H9 (cell line): ENCODE data around the gene EXD2. TPM values are rescaled to one million over a fixed set of nuclear protein-coding genes. Genes with fewer than 3 reads are reported as not detected.

Experiments
- DNase-seq: peaks from one replicate; pipeline ENCODE4 v3.0.0-alpha.2; 2017
- H2AFZ ChIP-seq: one replicate; pipeline ENCODE4 v1.6.1; 2013; ENCODE audit warnings: mild to moderate bottlenecking, low read length, control low read depth, moderate library complexity
- H2AK5ac ChIP-seq: 2 replicates; pipeline ENCODE4 v1.6.1; 2013; ENCODE audit warnings: low read length, control low read depth, mixed read lengths; ENCODE audit not compliant: insufficient read length
- H2BK120ac ChIP-seq: one replicate; pipeline ENCODE4 v1.6.1; 2013; ENCODE audit warnings: low read depth, mild to moderate bottlenecking, low read length, control low read depth, inconsistent platforms; ENCODE audit not compliant: poor library complexity, severe bottlenecking
- H2BK12ac ChIP-seq: 2 replicates; pipeline ENCODE4 v1.6.1; 2013; ENCODE audit warnings: low read length, control low read depth, mixed read lengths, low read depth; ENCODE audit not compliant: insufficient read length
- H2BK15ac ChIP-seq: 2 replicates; pipeline ENCODE4 v1.6.1; 2013; ENCODE audit warnings: low read depth, low read length, control low read depth
- H2BK20ac ChIP-seq: one replicate; pipeline ENCODE4 v1.6.1; 2013; ENCODE audit warnings: low read depth, mild to moderate bottlenecking, low read length, control low read depth, inconsistent platforms; ENCODE audit not compliant: poor library complexity, severe bottlenecking
- H2BK5ac ChIP-seq: 2 replicates; pipeline ENCODE4 v1.6.1; 2013; ENCODE audit warnings: low read length, control low read depth, mixed read lengths; ENCODE audit not compliant: insufficient read length
- H3K14ac ChIP-seq: 2 replicates; pipeline ENCODE4 v1.6.1; 2013; ENCODE audit warnings: low read length, control low read depth; ENCODE audit not compliant: insufficient read depth
- H3K18ac ChIP-seq: 2 replicates; pipeline ENCODE4 v1.6.1; 2013; ENCODE audit warnings: low read depth, mild to moderate bottlenecking, mixed read lengths, low read length, control low read depth; ENCODE audit not compliant: insufficient read length
- H3K23ac ChIP-seq: 2 replicates; pipeline ENCODE4 v1.6.1; 2013; ENCODE audit warnings: low read length, control low read depth, mixed read lengths, low read depth; ENCODE audit not compliant: insufficient read length
- H3K23me2 ChIP-seq: 2 replicates; pipeline ENCODE4 v1.6.1; 2013; ENCODE audit warnings: low read depth, mild to moderate bottlenecking, mixed read lengths, low read length, control low read depth; ENCODE audit not compliant: insufficient read length, poor library complexity, severe bottlenecking
- H3K27ac ChIP-seq: 2 replicates; pipeline ENCODE4 v1.5.1; 2013; ENCODE audit warnings: low read length, control low read depth, mixed read lengths, low read depth; ENCODE audit not compliant: insufficient read length
- H3K27me3 ChIP-seq: 2 replicates; pipeline ENCODE4 v1.6.1; 2013; ENCODE audit warnings: low read length, control low read depth, inconsistent platforms; ENCODE audit not compliant: insufficient read depth
- H3K4ac ChIP-seq: 2 replicates; pipeline ENCODE4 v1.6.1; 2013; ENCODE audit warnings: low read depth, mild to moderate bottlenecking, control low read depth, inconsistent platforms, low read length, moderate library complexity
- H3K4me1 ChIP-seq: 2 replicates; pipeline ENCODE4 v1.6.1; 2013; ENCODE audit warnings: low read length, control low read depth, inconsistent platforms; ENCODE audit not compliant: insufficient read depth
- H3K4me2 ChIP-seq: 2 replicates; pipeline ENCODE4 v1.6.1; 2013; ENCODE audit warnings: low read length, control low read depth, mixed read lengths; ENCODE audit not compliant: insufficient read length, insufficient read depth
- H3K56ac ChIP-seq: 2 replicates; pipeline ENCODE4 v1.6.1; 2013; ENCODE audit warnings: low read depth, mild to moderate bottlenecking, mixed read lengths, low read length, control low read depth; ENCODE audit not compliant: insufficient read length
- H3K79me1 ChIP-seq: 2 replicates; pipeline ENCODE4 v1.6.1; 2013; ENCODE audit warnings: low read depth, mild to moderate bottlenecking, moderate library complexity, low read length, control low read depth, inconsistent platforms; ENCODE audit not compliant: insufficient read depth, poor library complexity, severe bottlenecking
- H3K79me2 ChIP-seq: 2 replicates; pipeline ENCODE4 v1.6.1; 2013; ENCODE audit warnings: low read length, control low read depth, inconsistent platforms; ENCODE audit not compliant: insufficient read depth
- H3K9ac ChIP-seq: 2 replicates; pipeline ENCODE4 v1.6.1; 2013; ENCODE audit warnings: low read length, control low read depth, mixed read lengths; ENCODE audit not compliant: insufficient read length; ENCODE audit errors: extremely low read depth
- H3K9me3 ChIP-seq: one replicate; pipeline ENCODE4 v1.6.1; 2013; ENCODE audit warnings: low read depth, low read length, inconsistent platforms; ENCODE audit not compliant: control insufficient read depth
- H3T11ph ChIP-seq: one replicate; pipeline ENCODE4 v1.6.1; 2013; ENCODE audit warnings: mild to moderate bottlenecking, low read length, control low read depth, inconsistent platforms
- H4K20me1 ChIP-seq: one replicate; pipeline ENCODE4 v1.6.1; 2013; ENCODE audit not compliant: control insufficient read depth, insufficient read length, insufficient read depth
- H4K5ac ChIP-seq: 2 replicates; pipeline ENCODE4 v1.6.1; 2013; ENCODE audit warnings: low read depth, mild to moderate bottlenecking, mixed read lengths, low read length, control low read depth; ENCODE audit not compliant: insufficient read length
- H4K8ac ChIP-seq: replicated peaks from 2 replicates; pipeline ENCODE4 v1.6.1; 2013; ENCODE audit warnings: low read length, control low read depth, mixed read lengths, low read depth; ENCODE audit not compliant: insufficient read length
- H4K91ac ChIP-seq: 2 replicates; pipeline ENCODE4 v1.6.1; 2013; ENCODE audit warnings: low read depth, mild to moderate bottlenecking, moderate library complexity, mixed read lengths, low read length, control low read depth; ENCODE audit not compliant: insufficient read length
- H3K27ac Mint-ChIP-seq, 3 experiments: 2 replicates in 2 of 3; 3 replicates in 1 of 3; pipeline ENCODE4 v1.8.0; 2020 to 2021; ENCODE audit warnings: mixed read lengths in 3 of 3, mild to moderate bottlenecking in 1 of 3, moderate library complexity in 1 of 3
- H3K27me3 Mint-ChIP-seq: 2 replicates; pipeline ENCODE4 v1.8.0; 2021; ENCODE audit warnings: low read depth, mild to moderate bottlenecking, moderate library complexity, mixed read lengths
- H3K36me3 Mint-ChIP-seq, 3 experiments: 2 replicates in 2 of 3; 3 replicates in 1 of 3; pipeline ENCODE4 v1.8.0; 2020 to 2021; ENCODE audit warnings: low read depth in 3 of 3, mixed read lengths in 3 of 3; ENCODE audit not compliant: insufficient read depth in 1 of 3
- H3K4me1 Mint-ChIP-seq, 2 experiments: 2 replicates each; pipeline ENCODE4 v1.8.0; 2020; ENCODE audit warnings: mixed read lengths in 2 of 2
- H3K4me3 Mint-ChIP-seq, 2 experiments: 2 replicates in 1 of 2; 3 replicates in 1 of 2; pipeline ENCODE4 v1.8.0; 2020 to 2021; ENCODE audit warnings: mild to moderate bottlenecking in 2 of 2, mixed read lengths in 2 of 2, moderate library complexity in 1 of 2
- H3K9me3 Mint-ChIP-seq, 2 experiments: 2 replicates in 1 of 2; 3 replicates in 1 of 2; pipeline ENCODE4 v1.8.0; 2020; ENCODE audit warnings: mild to moderate bottlenecking in 2 of 2, mixed read lengths in 2 of 2, moderate library complexity in 1 of 2
- WGBS: extraction: QIAGEN DNeasy Blood & Tissue Kit; methylation state at CpG from one replicate; pipeline ENCODE4 v1.1.7; 2013; ENCODE audit warnings: missing lambda C conversion rate, low lambda C conversion rate, mixed read lengths; ENCODE audit not compliant: insufficient read length; ENCODE audit errors: extremely low coverage; 5-methylcytosine and 5-hydroxymethylcytosine counted together
- total RNA-seq: library from RNA; stranded (reverse); gene quantifications from 2 replicates; pipeline ENCODE4 v1.2.1, GENCODE V29; 2021
- TF ChIP-seq, protein P1 (sequence below): fragments of 200-600 bp; sonication (generic); conservative IDR thresholded peaks from 3 replicates; pipeline ENCODE4 v1.8.0; 2021; ENCODE audit warnings: antibody characterized with exemption, mild to moderate bottlenecking

Gene EXD2
- total RNA-seq, 1 experiment from 2014 or later = 19.6 TPM

DNA sequence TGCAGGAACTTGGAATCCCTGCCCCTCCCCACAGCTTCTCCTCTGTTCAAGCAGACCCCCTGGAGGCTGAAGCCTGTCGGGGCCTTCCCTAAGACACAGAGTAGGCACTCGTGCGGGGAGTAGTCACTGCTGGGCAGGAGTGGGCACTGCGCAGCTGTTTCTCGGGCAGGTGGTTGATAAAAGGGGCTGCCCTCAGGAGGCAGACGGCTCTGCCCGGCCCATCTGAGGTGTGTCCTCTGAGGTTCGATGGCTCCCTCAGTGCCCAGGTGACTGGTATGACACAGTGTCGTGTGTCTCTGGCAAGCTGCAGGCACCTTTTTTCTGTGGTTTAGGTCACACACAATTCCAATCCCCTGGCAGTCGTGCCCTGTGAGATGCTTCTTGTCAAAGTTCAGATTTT lies 78.8 kb downstream of the EXD2 start:
- Histone ChIP-seq H2BK120ac (no peak overlapping the region), H4K5ac (no peak overlapping the region), H2BK20ac (no peak overlapping the region), H2AK5ac (no peak overlapping the region), H3K79me2 (no peaks in the 10 kb centered on the region), H3K4ac (no peak overlapping the region), H4K20me1 (no peaks in the 10 kb centered on the region), H2BK5ac (no peak overlapping the region), H3K18ac (no peak overlapping the region), H3K9ac (no peak overlapping the region), H3K14ac (no peak overlapping the region), H3K23me2 (no peaks in the 10 kb centered on the region), H2AFZ (no peak overlapping the region), H3T11ph (no peak overlapping the region), H2BK15ac (no peak overlapping the region), H3K27ac (no peak overlapping the region), H3K23ac (no peak overlapping the region), H2BK12ac (no peak overlapping the region), H3K27me3 (0 out of 2 replicates have a peak, but pooled peaks cover 2% of the 10 kb centered on the region), H3K79me1 (no peaks in the 10 kb centered on the region), H3K9me3 (no peaks in the 10 kb centered on the region), H3K4me2 (no peak overlapping the region), H3K4me1 (no peaks in the 10 kb centered on the region), H4K91ac (no peak overlapping the region), H3K56ac (no peak overlapping the region), H4K8ac (no peak overlapping the region)
- H3K4me1 Mint-ChIP-seq = peaks cover 0 to 4% of the 10 kb centered on the region in 2 experiments; a peak in 2 of 4 replicates
- WGBS = no CpG with 5 or more reads among the region's 10 CpGs
- no peak overlapping the region for H3K27ac Mint-ChIP-seq
- no peaks in the 10 kb centered on the region for H3K36me3 Mint-ChIP-seq
- no peaks in the 10 kb centered on the region for H3K9me3 Mint-ChIP-seq
- TF ChIP-seq, protein P1, sequence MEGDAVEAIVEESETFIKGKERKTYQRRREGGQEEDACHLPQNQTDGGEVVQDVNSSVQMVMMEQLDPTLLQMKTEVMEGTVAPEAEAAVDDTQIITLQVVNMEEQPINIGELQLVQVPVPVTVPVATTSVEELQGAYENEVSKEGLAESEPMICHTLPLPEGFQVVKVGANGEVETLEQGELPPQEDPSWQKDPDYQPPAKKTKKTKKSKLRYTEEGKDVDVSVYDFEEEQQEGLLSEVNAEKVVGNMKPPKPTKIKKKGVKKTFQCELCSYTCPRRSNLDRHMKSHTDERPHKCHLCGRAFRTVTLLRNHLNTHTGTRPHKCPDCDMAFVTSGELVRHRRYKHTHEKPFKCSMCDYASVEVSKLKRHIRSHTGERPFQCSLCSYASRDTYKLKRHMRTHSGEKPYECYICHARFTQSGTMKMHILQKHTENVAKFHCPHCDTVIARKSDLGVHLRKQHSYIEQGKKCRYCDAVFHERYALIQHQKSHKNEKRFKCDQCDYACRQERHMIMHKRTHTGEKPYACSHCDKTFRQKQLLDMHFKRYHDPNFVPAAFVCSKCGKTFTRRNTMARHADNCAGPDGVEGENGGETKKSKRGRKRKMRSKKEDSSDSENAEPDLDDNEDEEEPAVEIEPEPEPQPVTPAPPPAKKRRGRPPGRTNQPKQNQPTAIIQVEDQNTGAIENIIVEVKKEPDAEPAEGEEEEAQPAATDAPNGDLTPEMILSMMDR = no peak
- DNase-seq = no peak
- peaks cover 8% of the 10 kb centered on the region; the same call in 1 of the 2 replicates for H3K27me3 Mint-ChIP-seq
- no peak overlapping the region for H3K4me3 Mint-ChIP-seq
